Uterus (tissue), 2 donors: ENCODE measurements around the gene EVA1A.

Experiments
- CTCF ChIP-seq, 4 experiments: fragments of 200-600 bp in 2 of 4; fragments of 450-650 bp in 2 of 4; sonication (generic) in 2 of 4; IDR thresholded peaks; one replicate each; pipeline ENCODE4 v1.5.1; 2016 to 2019; ENCODE audit warnings: antibody characterized with exemption in 4 of 4, mild to moderate bottlenecking in 2 of 4, moderate library complexity in 1 of 4
- POLR2A ChIP-seq, 2 donors: fragments of 450-650 bp; IDR thresholded peaks; one replicate each; pipeline ENCODE4 v1.6.1; 2016; ENCODE audit warnings: antibody characterized with exemption in 2 of 2, mild to moderate bottlenecking in 1 of 2, moderate library complexity in 1 of 2

- TF ChIP-seq CTCF (IDR thresholded peaks at IDR 0.05): no peak
- no peak for TF ChIP-seq POLR2A (IDR thresholded peaks at IDR 0.05)
Observed at GRCh38 chr2:75516378-75517360, 44.1 kb downstream of the EVA1A start.
